Measurements from ENCODE around the gene PPT1.

The PPT1 gene

DNA sequence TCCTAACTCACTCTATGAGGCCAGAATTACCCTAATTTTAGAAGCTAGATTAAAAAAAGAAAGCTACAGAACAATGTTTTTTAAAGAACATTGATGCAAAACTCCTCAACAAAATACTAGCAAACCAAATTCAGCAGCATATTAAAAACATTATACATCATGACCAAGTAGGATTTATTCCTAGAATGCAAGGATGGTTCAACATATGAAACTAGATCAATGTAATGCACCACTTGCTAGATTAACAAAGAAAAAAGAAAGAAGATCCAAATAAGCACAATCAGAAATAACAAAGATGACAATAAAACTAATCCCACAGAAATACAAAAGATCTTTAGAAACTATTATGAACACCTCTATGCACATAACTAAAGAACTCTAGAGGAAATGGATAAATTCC lies 13.3 kb upstream of the PPT1 start:
- ChIA-PET POLR2A (no interaction called here), CTCF (no interaction called here)
- TF ChIP-seq HDGF (IDR thresholded peaks at IDR 0.05; ENCODE audit: borderline replicate concordance) (no peak), SP1 (IDR thresholded peaks at IDR 0.05) (no peak), FOXA1 (IDR thresholded peaks at IDR 0.05) (no peak), L3MBTL2 (conservative IDR thresholded peaks at IDR 0.05) (no peak), ZNF384 (IDR thresholded peaks at IDR 0.05) (no peak), BHLHE40 (IDR thresholded peaks at IDR 0.05; ENCODE audit: borderline replicate concordance) (no peak), NFRKB (IDR thresholded peaks at IDR 0.05) (no peak), LEF1 (IDR thresholded peaks at IDR 0.05; ENCODE audit: borderline replicate concordance) (no peak), ELF4 (IDR thresholded peaks at IDR 0.05) (no peak)
- TF ChIP-seq, protein P1, sequence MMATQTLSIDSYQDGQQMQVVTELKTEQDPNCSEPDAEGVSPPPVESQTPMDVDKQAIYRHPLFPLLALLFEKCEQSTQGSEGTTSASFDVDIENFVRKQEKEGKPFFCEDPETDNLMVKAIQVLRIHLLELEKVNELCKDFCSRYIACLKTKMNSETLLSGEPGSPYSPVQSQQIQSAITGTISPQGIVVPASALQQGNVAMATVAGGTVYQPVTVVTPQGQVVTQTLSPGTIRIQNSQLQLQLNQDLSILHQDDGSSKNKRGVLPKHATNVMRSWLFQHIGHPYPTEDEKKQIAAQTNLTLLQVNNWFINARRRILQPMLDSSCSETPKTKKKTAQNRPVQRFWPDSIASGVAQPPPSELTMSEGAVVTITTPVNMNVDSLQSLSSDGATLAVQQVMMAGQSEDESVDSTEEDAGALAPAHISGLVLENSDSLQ (IDR thresholded peaks at IDR 0.05), result no peak
- DNase-seq (ENCODE audit: extremely low spot score), result no peak

DNA sequence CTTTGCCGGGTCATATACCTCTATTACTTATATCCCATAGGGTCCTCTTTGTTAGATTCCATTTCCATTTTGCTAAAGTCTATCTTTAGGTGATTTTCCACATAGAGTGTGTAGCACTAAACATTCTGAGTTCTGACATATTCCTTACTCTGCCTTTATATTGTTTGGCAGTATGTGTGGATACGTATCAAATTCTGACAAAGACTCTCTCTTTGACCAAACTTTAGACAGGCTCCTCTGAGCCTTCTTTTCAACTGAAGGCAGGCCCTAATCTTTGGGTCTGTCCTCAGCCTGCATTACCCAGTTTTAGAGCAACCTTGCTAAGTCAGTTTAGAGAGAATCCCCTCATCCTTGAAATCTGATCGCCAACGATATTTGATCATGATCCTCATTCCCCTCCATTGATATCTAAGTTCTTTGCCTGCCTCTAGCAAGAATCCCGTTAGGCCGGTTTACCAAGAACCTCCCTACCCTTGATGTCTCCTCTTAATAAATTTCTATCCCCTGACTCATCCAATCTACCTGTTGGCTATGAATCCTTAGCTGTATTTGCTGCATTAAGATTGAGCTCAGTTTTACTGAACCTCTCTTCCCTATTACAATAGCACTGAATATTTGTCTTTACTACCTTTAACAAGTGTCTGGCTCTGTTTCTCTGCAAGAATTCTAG lies 10.4 kb upstream of the PPT1 start:
- CTCF ChIA-PET, result interaction anchor here (0.7 kb wide), 1 partner anchor 1383 kb away, joined by 7 read pairs; no protein-coding TSS in a partner anchor
- DNase-seq (ENCODE audit: extremely low spot score), result no peak

DNA sequence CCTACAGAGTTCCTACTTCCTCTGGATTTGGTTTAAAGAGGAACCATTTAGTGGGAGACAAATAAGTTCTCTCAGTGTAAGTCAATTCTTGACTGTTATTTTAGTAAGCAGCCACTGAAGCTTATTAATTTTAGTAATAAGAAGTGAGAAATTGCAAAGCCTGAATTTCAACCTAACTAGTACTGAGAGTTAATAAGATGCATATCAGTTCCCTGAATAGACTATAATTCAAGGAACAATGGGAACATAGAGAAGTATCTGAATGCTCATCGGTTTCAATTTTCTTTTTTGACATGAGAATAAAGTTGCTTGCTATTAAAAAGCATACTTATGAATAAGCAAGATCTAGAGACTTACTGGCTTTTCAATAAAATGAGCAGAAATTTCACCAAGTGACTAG lies 8.0 kb upstream of the PPT1 start:
- POLR2A ChIA-PET, result no interaction called here
- TF ChIP-seq LEF1 (IDR thresholded peaks at IDR 0.05; ENCODE audit: borderline replicate concordance), result no peak
- TF ChIP-seq SUZ12 (IDR thresholded peaks at IDR 0.05), result no peak
- no peak for TF ChIP-seq HDGF (IDR thresholded peaks at IDR 0.05; ENCODE audit: borderline replicate concordance)
- TF ChIP-seq SP1 (IDR thresholded peaks at IDR 0.05), result no peak
- TF ChIP-seq ZNF384 (IDR thresholded peaks at IDR 0.05), result no peak
- CTCF ChIA-PET, result interaction anchor here (0.6 kb wide), 1 partner anchor 725 kb away, joined by 3 read pairs; no protein-coding TSS in a partner anchor
- DNase-seq (ENCODE audit: extremely low spot score), result no peak

More for the DNA sequence above, 10.4 kb upstream of the PPT1 start:
- POLR2A ChIA-PET, result no interaction called here
- TF ChIP-seq LEF1 (IDR thresholded peaks at IDR 0.05; ENCODE audit: borderline replicate concordance) (no peak), SUZ12 (IDR thresholded peaks at IDR 0.05) (no peak), TARDBP (IDR thresholded peaks at IDR 0.05) (no peak), ZNF384 (IDR thresholded peaks at IDR 0.05) (no peak), FOXM1 (IDR thresholded peaks at IDR 0.05; ENCODE audit: borderline replicate concordance) (no peak), NFRKB (IDR thresholded peaks at IDR 0.05) (no peak), CTBP1 (IDR thresholded peaks at IDR 0.05; ENCODE audit: borderline replicate concordance) (no peak), ARNT (IDR thresholded peaks at IDR 0.05) (no peak), FOXA1 (IDR thresholded peaks at IDR 0.05) (no peak), BHLHE40 (IDR thresholded peaks at IDR 0.05; ENCODE audit: borderline replicate concordance) (no peak), FOXK2 (IDR thresholded peaks at IDR 0.05) (no peak)
- TF ChIP-seq, protein P1 (IDR thresholded peaks at IDR 0.05), result no peak

- POLR2A ChIA-PET, result no interaction called here
- no peak for DNase-seq (ENCODE audit: extremely low spot score)
- TF ChIP-seq NFRKB (IDR thresholded peaks at IDR 0.05) (no peak), L3MBTL2 (conservative IDR thresholded peaks at IDR 0.05) (no peak), FOXK2 (IDR thresholded peaks at IDR 0.05) (no peak), HDGF (IDR thresholded peaks at IDR 0.05; ENCODE audit: borderline replicate concordance) (no peak), BHLHE40 (IDR thresholded peaks at IDR 0.05; ENCODE audit: borderline replicate concordance) (no peak), FOXA1 (IDR thresholded peaks at IDR 0.05) (no peak), FOXM1 (IDR thresholded peaks at IDR 0.05; ENCODE audit: borderline replicate concordance) (no peak), ZNF384 (IDR thresholded peaks at IDR 0.05) (no peak), CTBP1 (IDR thresholded peaks at IDR 0.05; ENCODE audit: borderline replicate concordance) (no peak), SUZ12 (IDR thresholded peaks at IDR 0.05) (no peak), TARDBP (IDR thresholded peaks at IDR 0.05) (no peak), ELF4 (IDR thresholded peaks at IDR 0.05) (no peak), SP1 (IDR thresholded peaks at IDR 0.05) (no peak), ARNT (IDR thresholded peaks at IDR 0.05) (no peak), LEF1 (IDR thresholded peaks at IDR 0.05; ENCODE audit: borderline replicate concordance) (no peak)
- TF ChIP-seq, protein P1 (IDR thresholded peaks at IDR 0.05), result no peak
- CTCF ChIA-PET, result no interaction called here
These were observed 5.8 kb upstream of the PPT1 start for GRCh38 chr1:40102896-40103295.

- DNase-seq (ENCODE audit: extremely low spot score), result no peak
- no peak for TF ChIP-seq CTBP1 (IDR thresholded peaks at IDR 0.05; ENCODE audit: borderline replicate concordance)
- no peak for TF ChIP-seq L3MBTL2 (conservative IDR thresholded peaks at IDR 0.05)
- TF ChIP-seq ARNT (IDR thresholded peaks at IDR 0.05), result no peak
- TF ChIP-seq HDGF (IDR thresholded peaks at IDR 0.05; ENCODE audit: borderline replicate concordance), result no peak
- TF ChIP-seq FOXK2 (IDR thresholded peaks at IDR 0.05), result no peak
- no peak for TF ChIP-seq SP1 (IDR thresholded peaks at IDR 0.05)
- TF ChIP-seq FOXA1 (IDR thresholded peaks at IDR 0.05), result no peak
- TF ChIP-seq BHLHE40 (IDR thresholded peaks at IDR 0.05; ENCODE audit: borderline replicate concordance), result no peak
- CTCF ChIA-PET, result interaction anchor here (0.9 kb wide), 1 partner anchor 42 kb away, joined by 3 read pairs; no protein-coding TSS in a partner anchor
- POLR2A ChIA-PET, result no interaction called here
These were observed 5.0 kb upstream of the PPT1 start for GRCh38 chr1:40102038-40102437.

DNA sequence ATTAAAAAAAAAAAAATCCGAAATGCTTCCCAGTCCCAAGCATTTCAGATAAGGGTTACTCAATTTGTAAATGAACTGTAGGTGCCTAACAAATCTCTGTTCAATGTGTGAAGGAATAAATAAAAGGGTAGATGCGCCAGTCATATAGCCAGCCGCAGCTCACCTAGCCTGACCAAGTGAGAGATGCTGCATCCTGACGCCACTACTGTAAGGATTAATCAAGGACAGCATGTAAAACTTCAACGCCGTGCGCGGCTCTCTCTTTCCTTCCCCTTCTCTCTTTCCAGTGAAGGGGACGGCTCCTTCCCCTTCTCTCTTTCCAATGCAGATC lies 441 bp downstream of the PPT1 start:
- TF ChIP-seq FOXA1 (IDR thresholded peaks at IDR 0.05) (no peak), CTBP1 (IDR thresholded peaks at IDR 0.05; ENCODE audit: borderline replicate concordance) (no peak), FOXK2 (IDR thresholded peaks at IDR 0.05) (no peak)
- no peak for DNase-seq (ENCODE audit: extremely low spot score)
- POLR2A ChIA-PET, result no interaction called here
- CTCF ChIA-PET, result interaction anchor here (0.7 kb wide), 1 partner anchor 18 kb away, joined by 3 read pairs; no protein-coding TSS in a partner anchor

All from HEK293T (cell line).